Measurements from ENCODE around the gene SLC35E2B.
"Not testable (repeated sequence)": the region's sequence is repeated elsewhere in the genome, so short reads cannot be mapped to it uniquely, and the experiment has no call there.

Gene SLC35E2B

GRCh38 chr1:1671365-1672119 is 21.1 kb downstream of the SLC35E2B start:
- TF ChIP-seq CTCF (conservative IDR thresholded peaks at IDR 0.05; ENCODE audit: low read depth, low read length) = no peak
- no peak overlapping the region for H3K4me3 ChIP-seq (ENCODE audit: low read depth, low read length)
- no peak for DNase-seq (ENCODE audit: low read depth)

- no peak for DNase-seq (ENCODE audit: low read depth)
- TF ChIP-seq CTCF (conservative IDR thresholded peaks at IDR 0.05; ENCODE audit: low read depth, low read length) = no peak
- no peak overlapping the region for H3K4me3 ChIP-seq (ENCODE audit: low read depth, low read length)
Observed at GRCh38 chr1:1670866-1671265, 21.7 kb downstream of the SLC35E2B start.

DNA sequence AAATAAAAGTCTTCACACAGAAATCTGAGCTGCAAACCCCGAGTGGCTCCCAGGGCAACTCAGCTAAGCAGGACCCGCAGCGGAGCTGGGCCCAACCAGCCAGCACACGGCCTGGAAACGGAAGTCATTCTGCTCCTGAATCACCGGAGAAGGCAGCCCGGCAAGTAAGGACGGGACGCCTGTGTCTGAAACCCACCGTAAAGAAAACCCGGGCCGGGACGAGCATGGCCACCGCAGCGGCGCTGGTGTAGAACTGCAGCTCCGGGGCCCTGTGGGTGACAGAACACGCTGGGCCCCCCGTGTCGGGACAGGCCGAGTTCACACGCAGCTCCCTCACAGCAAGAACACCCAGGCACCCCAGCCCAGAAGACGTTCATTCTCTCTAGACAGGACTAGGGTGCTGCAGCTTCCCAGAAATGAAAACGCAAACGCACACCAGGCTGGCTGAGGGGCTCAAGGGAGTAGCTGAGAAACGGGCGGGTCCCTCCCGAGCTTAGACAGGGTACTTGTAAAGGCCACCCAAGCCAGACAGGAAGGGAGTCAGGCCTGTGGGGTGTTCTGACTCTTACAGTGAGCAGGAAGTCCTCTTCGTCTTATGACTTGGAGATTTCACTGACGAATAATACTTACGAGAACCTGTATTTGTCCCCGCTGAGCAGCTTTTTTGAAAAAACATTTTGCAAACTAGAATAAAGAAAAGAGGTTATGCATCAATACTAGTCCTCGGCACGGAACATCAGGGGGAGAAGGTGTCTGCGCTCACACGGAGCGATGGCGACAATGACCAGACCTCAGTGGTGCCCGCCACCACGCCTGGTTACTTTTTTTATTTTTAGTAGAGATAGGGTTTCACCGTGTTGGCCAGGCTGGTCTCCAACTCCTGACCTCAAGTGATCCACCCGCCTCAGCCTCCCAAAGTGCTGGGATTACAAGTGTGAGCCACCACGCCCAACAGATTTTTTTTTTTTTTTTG is 22.8 kb downstream of the SLC35E2B start:
- TF ChIP-seq CTCF (conservative IDR thresholded peaks at IDR 0.05; ENCODE audit: low read depth, low read length) = no peak
- DNase-seq (ENCODE audit: low read depth) = no peak
- H3K4me3 ChIP-seq (ENCODE audit: low read depth, low read length) = no peak overlapping the region

DNA sequence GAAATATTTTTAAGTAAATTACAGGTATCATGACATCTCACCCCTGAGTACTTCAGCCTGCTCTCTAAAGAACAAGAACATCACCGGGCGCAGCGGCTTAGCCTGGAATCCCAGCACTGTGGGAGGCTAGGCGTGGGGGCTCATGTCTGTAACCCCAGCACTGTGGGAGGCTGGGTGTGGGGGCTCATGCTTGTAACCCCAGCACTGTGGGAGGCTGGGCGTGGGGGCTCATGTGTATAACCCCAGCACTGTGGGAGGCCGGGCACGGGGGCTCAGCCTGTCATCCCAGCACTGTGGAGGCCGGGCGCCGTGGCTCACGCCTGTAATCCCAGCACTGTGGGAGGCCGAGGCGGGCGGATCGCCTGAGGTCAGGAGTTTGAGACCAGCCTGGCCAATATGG is 26.1 kb downstream of the SLC35E2B start:
- DNase-seq (ENCODE audit: low read depth) = no peak
- TF ChIP-seq CTCF (conservative IDR thresholded peaks at IDR 0.05; ENCODE audit: low read depth, low read length) = no peak
- no peak overlapping the region for H3K4me3 ChIP-seq (ENCODE audit: low read depth, low read length)

DNA sequence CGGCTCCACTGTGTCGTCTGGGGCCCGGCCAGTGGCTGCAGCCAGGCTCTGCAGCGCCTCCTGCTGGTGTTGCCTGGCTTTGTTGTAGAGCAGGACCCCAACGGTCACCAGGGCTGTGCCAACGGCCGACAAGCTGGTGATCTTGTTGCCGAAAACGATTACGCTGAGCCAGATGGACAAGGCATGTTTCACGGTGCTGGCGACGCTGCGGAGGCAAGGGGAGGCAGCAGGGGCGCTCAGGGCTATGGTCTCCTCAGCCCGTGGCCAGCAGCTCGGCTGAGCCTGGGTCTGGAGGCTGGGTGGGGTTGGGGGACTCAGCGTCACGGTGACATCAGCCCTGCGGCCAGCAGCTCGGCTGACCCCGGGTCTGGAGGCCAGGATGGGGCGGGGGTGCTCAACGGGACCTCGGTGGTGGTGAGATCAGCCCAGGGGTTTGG is 26.8 kb downstream of the SLC35E2B start:
- DNase-seq (ENCODE audit: low read depth) = no peak
- H3K4me3 ChIP-seq (ENCODE audit: low read depth, low read length) = no peak overlapping the region
- TF ChIP-seq CTCF (conservative IDR thresholded peaks at IDR 0.05; ENCODE audit: low read depth, low read length) = peak; percentile 59

- no peak for TF ChIP-seq CTCF (conservative IDR thresholded peaks at IDR 0.05; ENCODE audit: low read depth, low read length)
- DNase-seq (ENCODE audit: low read depth) = no peak
- no peak overlapping the region for H3K4me3 ChIP-seq (ENCODE audit: low read depth, low read length)
Observed at GRCh38 chr1:1664941-1665814, 27.4 kb downstream of the SLC35E2B start.

DNA sequence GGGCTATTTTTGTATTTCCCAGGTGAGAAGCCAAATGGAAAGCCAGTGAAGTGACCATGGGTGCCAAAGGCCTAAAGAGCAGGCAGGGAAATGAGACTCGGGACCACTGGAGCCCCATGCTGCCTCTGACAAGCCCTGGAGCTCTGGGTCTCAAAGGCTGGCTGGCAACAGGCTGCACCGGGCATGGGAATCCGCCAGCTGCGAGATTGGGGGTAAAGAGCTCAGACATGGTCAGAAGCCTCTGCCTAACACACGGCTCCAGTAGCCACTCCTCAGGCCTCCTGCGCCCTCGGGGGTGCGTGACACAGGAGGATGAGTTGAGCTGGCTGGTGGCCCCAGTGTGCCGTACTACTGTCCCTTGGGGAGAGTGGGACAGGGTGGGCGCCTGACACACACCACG is 28.3 kb downstream of the SLC35E2B start:
- not testable (repeated sequence) for H3K4me3 ChIP-seq (ENCODE audit: low read depth, low read length); DNase-seq (ENCODE audit: low read depth)

DNA sequence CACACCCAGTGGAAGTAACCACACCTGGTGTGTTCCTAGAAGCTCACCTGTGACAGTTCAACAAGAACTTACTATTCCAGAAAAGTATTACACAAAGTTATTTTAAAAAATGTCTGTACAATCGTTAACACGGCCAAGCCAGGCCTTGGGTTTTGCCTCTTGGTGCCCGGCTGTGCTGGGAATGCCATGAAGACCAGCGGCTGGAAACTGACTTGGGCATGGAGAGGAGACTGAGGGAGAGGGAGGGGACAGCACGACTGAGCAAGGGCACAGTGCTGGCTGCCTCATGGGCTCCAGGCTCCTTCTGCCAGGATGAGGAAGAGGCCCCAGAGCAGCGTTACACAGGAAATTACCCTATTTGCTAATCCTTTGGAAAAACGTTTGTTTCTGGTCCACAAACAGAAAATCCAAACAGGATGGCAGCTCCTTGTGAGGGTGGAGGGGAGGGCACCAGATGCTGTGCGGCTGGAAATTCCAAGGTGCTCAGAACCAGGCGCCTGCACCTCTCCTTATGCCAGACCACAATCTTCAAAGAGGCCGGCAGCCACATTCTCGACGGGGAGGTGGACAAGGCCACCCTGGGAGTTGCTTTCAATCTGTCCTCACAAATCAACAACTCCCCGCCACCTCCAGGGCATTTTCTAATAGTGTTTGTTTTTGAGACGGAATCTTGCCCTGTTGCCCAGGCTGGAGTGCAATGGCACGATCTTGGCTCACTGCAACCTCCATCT is 29.6 kb downstream of the SLC35E2B start:
- not testable (repeated sequence) for DNase-seq (ENCODE audit: low read depth); H3K4me3 ChIP-seq (ENCODE audit: low read depth, low read length)

- not testable (repeated sequence) for H3K4me3 ChIP-seq (ENCODE audit: low read depth, low read length)
- DNase-seq (ENCODE audit: low read depth) = peak; percentile 36
Observed at GRCh38 chr1:1662392-1662791, 30.2 kb downstream of the SLC35E2B start.

Data from choroid plexus epithelial cell (primary cell).